ENCODE data around the gene SMARCAD1. TPM values are rescaled to one million over a fixed set of nuclear protein-coding genes. Genes with fewer than 3 reads are reported as not detected.

The SMARCAD1 gene
- total and polyA plus RNA-seq, 9 of the 15 experiments (the other 6 are each of a cell fraction or from before 2014, with no cell fraction given) = 11.2 to 52.2 (median 34.6) TPM

DNA sequence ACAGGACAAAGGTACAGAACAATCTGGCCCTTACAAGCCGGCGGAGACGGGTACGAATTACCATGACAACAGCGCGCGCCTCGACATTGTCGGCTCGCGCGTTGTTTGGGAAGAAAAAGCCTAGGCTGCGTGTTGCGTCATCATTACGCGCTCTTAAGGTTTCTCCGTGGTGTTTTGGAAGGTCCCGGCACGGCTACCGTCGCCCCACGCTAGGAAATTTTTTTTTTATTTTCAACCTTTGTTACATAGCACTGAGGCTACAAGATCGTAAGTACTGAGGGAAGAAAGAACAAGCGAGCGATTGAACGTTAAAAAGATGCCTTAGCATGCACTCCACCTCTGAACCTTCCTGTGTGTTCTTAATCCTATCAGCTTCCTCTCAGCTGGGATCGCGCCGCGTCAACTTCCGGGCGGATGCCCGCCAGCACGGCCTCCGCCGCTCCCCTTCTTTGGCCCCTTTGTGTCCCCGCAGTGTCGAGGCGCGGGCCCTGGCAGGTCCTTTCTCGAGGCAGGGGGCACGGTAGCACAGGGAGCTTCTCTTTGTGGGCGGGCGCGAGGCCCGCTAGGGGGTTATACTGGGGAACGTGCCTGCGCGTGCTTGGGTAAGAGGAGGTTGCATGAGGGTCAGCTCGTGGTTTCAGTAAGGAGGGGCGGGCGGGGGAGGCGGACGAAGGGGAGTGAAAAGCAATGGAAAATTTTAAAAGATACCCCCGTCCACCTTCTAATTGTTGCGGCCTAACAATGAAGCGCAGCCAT lies at the start of gene SMARCAD1 (continued):
- TF ChIP-seq, protein P1, sequence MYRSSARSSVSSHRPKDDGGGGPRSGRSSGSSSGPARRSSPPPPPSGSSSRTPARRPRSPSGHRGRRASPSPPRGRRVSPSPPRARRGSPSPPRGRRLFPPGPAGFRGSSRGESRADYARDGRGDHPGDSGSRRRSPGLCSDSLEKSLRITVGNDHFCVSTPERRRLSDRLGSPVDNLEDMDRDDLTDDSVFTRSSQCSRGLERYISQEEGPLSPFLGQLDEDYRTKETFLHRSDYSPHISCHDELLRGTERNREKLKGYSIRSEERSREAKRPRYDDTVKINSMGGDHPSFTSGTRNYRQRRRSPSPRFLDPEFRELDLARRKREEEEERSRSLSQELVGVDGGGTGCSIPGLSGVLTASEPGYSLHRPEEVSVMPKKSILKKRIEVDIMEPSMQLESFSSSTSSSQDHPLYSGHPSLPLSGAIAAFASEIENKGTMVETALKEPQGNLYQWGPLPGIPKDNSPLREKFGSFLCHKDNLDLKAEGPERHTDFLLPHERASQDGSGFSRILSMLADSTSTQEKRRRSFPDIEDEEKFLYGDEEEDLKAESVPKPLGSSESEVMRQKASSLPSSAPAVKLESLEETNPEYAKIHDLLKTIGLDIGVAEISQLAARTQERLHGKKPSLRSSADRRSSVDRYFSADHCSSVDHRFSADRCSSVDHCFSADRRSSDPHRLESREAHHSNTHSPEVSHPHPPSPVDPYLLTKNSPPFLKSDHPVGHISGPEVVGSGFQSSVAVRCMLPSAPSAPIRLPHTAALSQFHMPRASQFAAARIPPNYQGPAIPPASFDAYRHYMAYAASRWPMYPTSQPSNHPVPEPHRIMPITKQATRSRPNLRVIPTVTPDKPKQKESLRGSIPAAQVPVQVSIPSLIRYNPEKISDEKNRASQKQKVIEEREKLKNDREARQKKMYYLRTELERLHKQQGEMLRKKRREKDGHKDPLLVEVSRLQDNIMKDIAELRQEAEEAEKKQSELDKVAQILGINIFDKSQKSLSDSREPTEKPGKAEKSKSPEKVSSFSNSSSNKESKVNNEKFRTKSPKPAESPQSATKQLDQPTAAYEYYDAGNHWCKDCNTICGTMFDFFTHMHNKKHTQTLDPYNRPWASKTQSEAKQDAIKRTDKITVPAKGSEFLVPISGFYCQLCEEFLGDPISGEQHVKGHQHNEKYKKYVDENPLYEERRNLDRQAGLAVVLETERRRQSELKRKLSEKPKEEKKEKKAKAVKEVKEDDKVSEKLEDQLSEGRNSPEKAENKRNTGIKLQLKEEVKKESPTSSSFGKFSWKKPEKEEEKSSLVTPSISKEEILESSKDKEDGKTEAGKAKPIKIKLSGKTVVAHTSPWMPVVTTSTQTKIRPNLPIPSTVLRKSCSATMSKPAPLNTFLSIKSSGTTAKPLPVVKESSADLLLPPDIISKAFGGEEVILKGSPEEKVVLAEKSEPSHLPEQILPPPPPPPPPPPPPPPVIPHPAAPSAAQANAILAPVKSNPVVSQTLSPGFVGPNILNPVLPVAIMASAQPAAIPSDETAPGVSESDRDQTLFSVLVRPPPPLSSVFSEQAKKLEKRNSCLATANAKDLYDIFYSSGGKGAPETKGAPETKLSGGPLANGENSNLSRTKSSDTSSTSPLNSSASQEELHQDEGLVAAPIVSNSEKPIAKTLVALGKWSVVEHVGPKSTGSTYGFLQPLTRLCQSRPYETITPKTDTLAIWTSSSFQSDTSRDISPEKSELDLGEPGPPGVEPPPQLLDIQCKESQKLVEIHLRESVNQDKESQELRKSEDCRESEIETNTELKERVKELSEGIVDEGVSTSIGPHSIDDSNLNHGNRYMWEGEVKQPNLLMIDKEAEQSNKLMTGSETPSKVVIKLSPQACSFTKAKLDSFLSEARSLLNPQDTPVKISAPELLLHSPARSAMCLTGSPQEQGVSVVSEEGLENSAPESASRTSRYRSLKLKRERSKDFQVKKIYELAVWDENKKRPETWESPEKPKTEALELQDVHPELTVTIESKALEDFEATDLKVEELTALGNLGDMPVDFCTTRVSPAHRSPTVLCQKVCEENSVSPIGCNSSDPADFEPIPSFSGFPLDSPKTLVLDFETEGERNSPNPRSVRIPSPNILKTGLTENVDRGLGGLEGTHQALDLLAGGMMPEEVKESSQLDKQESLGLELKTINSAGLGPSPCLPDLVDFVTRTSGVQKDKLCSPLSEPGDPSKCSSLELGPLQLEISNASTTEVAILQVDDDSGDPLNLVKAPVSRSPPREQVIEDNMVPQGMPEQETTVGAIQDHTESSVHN (IDR thresholded peaks at IDR 0.05; ENCODE audit: borderline replicate concordance in 1 of 2, low read depth in 1 of 2) = peak in 1 of 2 experiments; percentile 64; a peak in 1 of 4 replicates
- TF ChIP-seq, protein P2, sequence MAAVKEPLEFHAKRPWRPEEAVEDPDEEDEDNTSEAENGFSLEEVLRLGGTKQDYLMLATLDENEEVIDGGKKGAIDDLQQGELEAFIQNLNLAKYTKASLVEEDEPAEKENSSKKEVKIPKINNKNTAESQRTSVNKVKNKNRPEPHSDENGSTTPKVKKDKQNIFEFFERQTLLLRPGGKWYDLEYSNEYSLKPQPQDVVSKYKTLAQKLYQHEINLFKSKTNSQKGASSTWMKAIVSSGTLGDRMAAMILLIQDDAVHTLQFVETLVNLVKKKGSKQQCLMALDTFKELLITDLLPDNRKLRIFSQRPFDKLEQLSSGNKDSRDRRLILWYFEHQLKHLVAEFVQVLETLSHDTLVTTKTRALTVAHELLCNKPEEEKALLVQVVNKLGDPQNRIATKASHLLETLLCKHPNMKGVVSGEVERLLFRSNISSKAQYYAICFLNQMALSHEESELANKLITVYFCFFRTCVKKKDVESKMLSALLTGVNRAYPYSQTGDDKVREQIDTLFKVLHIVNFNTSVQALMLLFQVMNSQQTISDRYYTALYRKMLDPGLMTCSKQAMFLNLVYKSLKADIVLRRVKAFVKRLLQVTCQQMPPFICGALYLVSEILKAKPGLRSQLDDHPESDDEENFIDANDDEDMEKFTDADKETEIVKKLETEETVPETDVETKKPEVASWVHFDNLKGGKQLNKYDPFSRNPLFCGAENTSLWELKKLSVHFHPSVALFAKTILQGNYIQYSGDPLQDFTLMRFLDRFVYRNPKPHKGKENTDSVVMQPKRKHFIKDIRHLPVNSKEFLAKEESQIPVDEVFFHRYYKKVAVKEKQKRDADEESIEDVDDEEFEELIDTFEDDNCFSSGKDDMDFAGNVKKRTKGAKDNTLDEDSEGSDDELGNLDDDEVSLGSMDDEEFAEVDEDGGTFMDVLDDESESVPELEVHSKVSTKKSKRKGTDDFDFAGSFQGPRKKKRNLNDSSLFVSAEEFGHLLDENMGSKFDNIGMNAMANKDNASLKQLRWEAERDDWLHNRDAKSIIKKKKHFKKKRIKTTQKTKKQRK (IDR thresholded peaks at IDR 0.05; ENCODE audit: borderline replicate concordance, low read depth, low read length) = no peak
- TF ChIP-seq ZNF197 (CRISPR knock-in tag; IDR thresholded peaks at IDR 0.05; ENCODE audit: low read depth) (no peak), MTA1 (IDR thresholded peaks at IDR 0.05; ENCODE audit: borderline replicate concordance) (peak; percentile 98), KAT2B (IDR thresholded peaks at IDR 0.05; ENCODE audit: low read depth, low read length) (no peak), ZNF408 (CRISPR knock-in tag; IDR thresholded peaks at IDR 0.05; ENCODE audit: low read depth) (no peak), ZNF699 (CRISPR knock-in tag; IDR thresholded peaks at IDR 0.05; ENCODE audit: insufficient replicate concordance) (no peak), DDX20 (tag; IDR thresholded peaks at IDR 0.05; ENCODE audit: low read depth) (no peak), SAP30 (IDR thresholded peaks at IDR 0.05; ENCODE audit: borderline replicate concordance, insufficient read depth, low read depth, low read length, poor library complexity, severe bottlenecking) (peak; percentile 83), HNRNPL (IDR thresholded peaks at IDR 0.05; ENCODE audit: low read depth, low read length) (no peak), RUNX1 (IDR thresholded peaks at IDR 0.05; ENCODE audit: low read depth) (no peak), PHF21A (IDR thresholded peaks at IDR 0.05; ENCODE audit: borderline replicate concordance, low read depth) (no peak)
- TF ChIP-seq, protein P3, sequence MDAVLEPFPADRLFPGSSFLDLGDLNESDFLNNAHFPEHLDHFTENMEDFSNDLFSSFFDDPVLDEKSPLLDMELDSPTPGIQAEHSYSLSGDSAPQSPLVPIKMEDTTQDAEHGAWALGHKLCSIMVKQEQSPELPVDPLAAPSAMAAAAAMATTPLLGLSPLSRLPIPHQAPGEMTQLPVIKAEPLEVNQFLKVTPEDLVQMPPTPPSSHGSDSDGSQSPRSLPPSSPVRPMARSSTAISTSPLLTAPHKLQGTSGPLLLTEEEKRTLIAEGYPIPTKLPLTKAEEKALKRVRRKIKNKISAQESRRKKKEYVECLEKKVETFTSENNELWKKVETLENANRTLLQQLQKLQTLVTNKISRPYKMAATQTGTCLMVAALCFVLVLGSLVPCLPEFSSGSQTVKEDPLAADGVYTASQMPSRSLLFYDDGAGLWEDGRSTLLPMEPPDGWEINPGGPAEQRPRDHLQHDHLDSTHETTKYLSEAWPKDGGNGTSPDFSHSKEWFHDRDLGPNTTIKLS (IDR thresholded peaks at IDR 0.05; ENCODE audit: borderline replicate concordance, low read depth) = peak; percentile 92; the same call in 1 of the 2 replicates

Data from K562 (cell line).